Glomerular endothelial cell (primary cell): ENCODE measurements around the gene NBPF20. TPM values are rescaled to one million over a fixed set of nuclear protein-coding genes. Genes with fewer than 3 reads are reported as not detected.
"Not testable (repeated sequence)": the region's sequence is repeated elsewhere in the genome, so short reads cannot be mapped to it uniquely, and the experiment has no call there.

Experiments used
- DNase-seq: peaks from one replicate; pipeline ENCODE4 v3.0.0-alpha.2; 2011; ENCODE audit warnings: low read depth, low spot score; ENCODE audit errors: extremely low read depth
- total RNA-seq: library from RNA; depleted of rRNA; stranded (reverse); fragments of >200 nt; gene quantifications from 2 replicates; pipeline ENCODE4 v1.2.3, GENCODE V29; 2015

The NBPF20 gene
- total RNA-seq, 1 donor from 2014 or later: 3.4 TPM

GRCh38 chr1:145431363-145432256 is 6.2 kb upstream of the NBPF20 start:
- not testable (repeated sequence) for DNase-seq

GRCh38 chr1:145430830-145431229 is 5.4 kb upstream of the NBPF20 start:
- not testable (repeated sequence) for DNase-seq

- not testable (repeated sequence) for DNase-seq
Measured at GRCh38 chr1:145429329-145429728, 3.9 kb upstream of the NBPF20 start.

GRCh38 chr1:145424612-145425435 is 579 bp downstream of the NBPF20 start:
- DNase-seq: not testable (repeated sequence)

GRCh38 chr1:145415149-145415548 is 10.3 kb downstream of the NBPF20 start:
- not testable (repeated sequence) for DNase-seq

- DNase-seq: not testable (repeated sequence)
Measured at GRCh38 chr1:145407266-145407665, 18.1 kb downstream of the NBPF20 start.

- not testable (repeated sequence) for DNase-seq
Measured at GRCh38 chr1:145404949-145405348, 20.5 kb downstream of the NBPF20 start.

GRCh38 chr1:145400701-145401100 is 24.7 kb downstream of the NBPF20 start:
- not testable (repeated sequence) for DNase-seq

Other genes starting within 250 kb of the NBPF20 start
- not detected in 2 replicates for gene PPIAL4D, start 183.4 kb downstream of the NBPF20 start, total RNA-seq
- gene GPR89A, start 182.4 kb upstream of the NBPF20 start, total RNA-seq: 17.6 and 25.7 TPM in 2 replicates